H1 (cell line): Measurements from ENCODE around the gene MED12L. TPM values are rescaled to one million over a fixed set of nuclear protein-coding genes. Genes with fewer than 3 reads are reported as not detected.

Experiments
- CTCF ChIA-PET: fragments of 300-600 bp; sonication (Branson Sonifier 250); formaldehyde crosslinking; loops from one replicate; lab custom pipeline; 2021; ENCODE audit not compliant: partially characterized antibody; lab: Charles Lee
- POLR2A ChIA-PET: fragments of 300-600 bp; sonication (Branson Sonifier 250); formaldehyde crosslinking; loops from one replicate; lab custom pipeline; 2021; ENCODE audit warnings: inconsistent platforms; ENCODE audit not compliant: partially characterized antibody; lab: Charles Lee
- DNase-seq, 2 experiments: peaks; one replicate each; pipeline versions ENCODE4 v3.0.0 to v3.0.0-alpha.2; 2010 to 2022; ENCODE audit warnings: low spot score in 2 of 2, low read depth in 1 of 2, mixed read lengths in 1 of 2
- FAIRE-seq: peaks from 2 replicates; lab custom pipeline; 2011; peaks lifted over from hg19 to GRCh38; lab: Jason Lieb, UNC
- H2AFZ ChIP-seq: 2 replicates; pipeline ENCODE4 v1.8.1; 2012; ENCODE audit warnings: low read length, inconsistent platforms
- H2AK5ac ChIP-seq: 2 replicates; pipeline ENCODE4 v1.6.1; 2013; ENCODE audit warnings: low read depth, low read length
- H2BK120ac ChIP-seq: replicated peaks from 2 replicates; pipeline ENCODE3; 2013; ENCODE audit warnings: low read depth, low read length, inconsistent platforms
- H2BK12ac ChIP-seq: 2 replicates; pipeline ENCODE4 v1.6.1; 2013; ENCODE audit warnings: low read depth, low read length
- H2BK15ac ChIP-seq: 2 replicates; pipeline ENCODE4 v1.6.1; 2013; ENCODE audit warnings: low read length
- H2BK20ac ChIP-seq: 2 replicates; pipeline ENCODE4 v1.6.1; 2013; ENCODE audit warnings: low read length
- H2BK5ac ChIP-seq: 2 replicates; pipeline ENCODE4 v1.6.1; 2013; ENCODE audit warnings: low read depth, low read length
- H3K14ac ChIP-seq: 2 replicates; pipeline ENCODE4 v1.6.1; 2013; ENCODE audit warnings: inconsistent platforms; ENCODE audit not compliant: insufficient read length
- H3K18ac ChIP-seq: 2 replicates; pipeline ENCODE4 v1.6.1; 2013; ENCODE audit warnings: low read length; ENCODE audit errors: extremely low read depth
- H3K23ac ChIP-seq: 2 replicates; pipeline ENCODE4 v1.6.1; 2013; ENCODE audit warnings: inconsistent platforms; ENCODE audit not compliant: insufficient read length
- H3K23me2 ChIP-seq: 2 replicates; pipeline ENCODE4 v1.6.1; 2013; ENCODE audit warnings: low read depth, low read length
- H3K27ac ChIP-seq: 2 replicates; pipeline ENCODE4 v1.6.1; 2011; ENCODE audit warnings: low read depth, low read length, inconsistent platforms
- H3K27me3 ChIP-seq, 4 experiments: replicated peaks in 1 of 4; 1 replicate in 1 of 4; 2 replicates in 3 of 4; pipeline versions ENCODE4 v1.6.1 to v1.8.1; 2011 to 2013; ENCODE audit warnings: low read length in 3 of 4, mild to moderate bottlenecking in 3 of 4, inconsistent platforms in 2 of 4, mixed read lengths in 2 of 4, moderate library complexity in 1 of 4; ENCODE audit not compliant: control insufficient read depth in 3 of 4, insufficient read depth in 3 of 4; ENCODE audit errors: extremely low read depth in 1 of 4
- H3K36me3 ChIP-seq, 4 experiments: 2 replicates each; pipeline versions ENCODE4 v1.6.1 to v1.8.1; 2011 to 2013; ENCODE audit warnings: mild to moderate bottlenecking in 4 of 4, low read length in 3 of 4, moderate library complexity in 2 of 4, control low read depth in 1 of 4, inconsistent platforms in 1 of 4; ENCODE audit not compliant: insufficient read depth in 4 of 4, control insufficient read depth in 2 of 4
- H3K4ac ChIP-seq: replicated peaks from 2 replicates; pipeline ENCODE3; 2013; ENCODE audit warnings: low read length, low read depth, mixed read lengths, inconsistent platforms; ENCODE audit not compliant: insufficient read length
- H3K4me1 ChIP-seq, 4 experiments: replicated peaks in 1 of 4; 1 replicate in 1 of 4; 2 replicates in 3 of 4; pipeline versions ENCODE4 v1.6.1 to v1.8.1; 2011 to 2013; ENCODE audit warnings: low read length in 3 of 4, inconsistent platforms in 2 of 4, mixed read lengths in 1 of 4; ENCODE audit not compliant: insufficient read depth in 4 of 4, control insufficient read depth in 3 of 4
- H3K4me2 ChIP-seq, 2 experiments: 2 replicates each; pipeline versions ENCODE4 v1.6.1 to v1.8.1; 2011 to 2013; ENCODE audit warnings: low read depth in 2 of 2, low read length in 2 of 2, control low read depth in 1 of 2, inconsistent platforms in 1 of 2, mild to moderate bottlenecking in 1 of 2; ENCODE audit not compliant: insufficient read depth in 1 of 2
- H3K4me3 ChIP-seq, 4 experiments: fragments of 200-600, 300-600 bp in 1 of 4; sonication (generic), shearing (Covaris generic), sonication (Bioruptor Twin) in 1 of 4; 2 replicates each; pipeline versions ENCODE4 v1.5.1 to v1.8.1; 2011 to 2016; ENCODE audit warnings: low read length in 4 of 4, low read depth in 3 of 4, control low read depth in 2 of 4, inconsistent platforms in 2 of 4, mild to moderate bottlenecking in 2 of 4, mixed read lengths in 1 of 4, moderate library complexity in 1 of 4; ENCODE audit not compliant: insufficient read depth in 2 of 4; ENCODE audit errors: extremely low read depth in 1 of 4
- H3K56ac ChIP-seq: replicated peaks from 2 replicates; pipeline ENCODE3; 2013; ENCODE audit warnings: low read depth, mild to moderate bottlenecking, mixed read lengths, low read length, inconsistent platforms; ENCODE audit not compliant: insufficient read length
- H3K79me1 ChIP-seq: 2 replicates; pipeline ENCODE4 v1.6.1; 2013; ENCODE audit warnings: low read depth, low read length, control low read depth
- H3K79me2 ChIP-seq, 2 experiments: 2 replicates each; pipeline versions ENCODE4 v1.6.1 to v1.8.1; 2012 to 2013; ENCODE audit warnings: low read length in 2 of 2, mild to moderate bottlenecking in 2 of 2, inconsistent platforms in 1 of 2; ENCODE audit not compliant: insufficient read depth in 2 of 2, control insufficient read depth in 1 of 2
- H3K9ac ChIP-seq, 4 experiments: replicated peaks in 1 of 4; 1 replicate in 1 of 4; 2 replicates in 3 of 4; pipeline versions ENCODE4 v1.6.1 to v1.8.1; 2011 to 2013; ENCODE audit warnings: low read depth in 3 of 4, low read length in 3 of 4, control low read depth in 2 of 4, mild to moderate bottlenecking in 2 of 4, moderate library complexity in 2 of 4, inconsistent platforms in 1 of 4; ENCODE audit errors: extremely low read depth in 1 of 4
- H3K9me3 ChIP-seq, 2 experiments: 2 replicates each; pipeline versions ENCODE4 v1.6.1 to v1.8.1; 2012 to 2013; ENCODE audit warnings: mild to moderate bottlenecking in 2 of 2, moderate library complexity in 2 of 2, control low read depth in 1 of 2, inconsistent platforms in 1 of 2, low read depth in 1 of 2, low read length in 1 of 2, mixed read lengths in 1 of 2; ENCODE audit not compliant: insufficient read depth in 2 of 2
- H4K20me1 ChIP-seq, 2 experiments: replicated peaks in 1 of 2; 2 replicates each; pipeline versions ENCODE3 to v1.8.1; 2011 to 2013; ENCODE audit warnings: inconsistent platforms in 2 of 2, low read length in 2 of 2, mild to moderate bottlenecking in 1 of 2; ENCODE audit not compliant: insufficient read depth in 2 of 2, control insufficient read depth in 1 of 2
- H4K5ac ChIP-seq: 2 replicates; pipeline ENCODE4 v1.6.1; 2013; ENCODE audit warnings: low read length, low read depth, mixed read lengths, inconsistent platforms; ENCODE audit not compliant: insufficient read length
- H4K8ac ChIP-seq: 2 replicates; pipeline ENCODE4 v1.8.0; 2013; ENCODE audit warnings: mild to moderate bottlenecking, moderate library complexity, low read length, inconsistent platforms; ENCODE audit not compliant: insufficient read depth; ENCODE audit errors: extremely low read depth
- H4K91ac ChIP-seq: replicated peaks from 2 replicates; pipeline ENCODE3; 2013; ENCODE audit warnings: low read length, mixed read lengths, inconsistent platforms; ENCODE audit not compliant: insufficient read length
- CTBP2 ChIP-seq: IDR thresholded peaks from 2 replicates; pipeline ENCODE4 v1.7.0; 2011; ENCODE audit warnings: borderline replicate concordance, mild to moderate bottlenecking, moderate library complexity, mixed read lengths, low read length; ENCODE audit not compliant: insufficient read depth, insufficient read length
- GABPA ChIP-seq: IDR thresholded peaks from 2 replicates; pipeline ENCODE4 v1.6.1; 2011; ENCODE audit warnings: mild to moderate bottlenecking, low read length, moderate library complexity, borderline replicate concordance; ENCODE audit not compliant: insufficient read depth
- HDAC2 ChIP-seq, 2 experiments: fragments of 300-600 bp in 1 of 2; sonication (generic) in 1 of 2; IDR thresholded peaks; 2 replicates each; pipeline ENCODE4 v1.6.1; 2011 to 2012; ENCODE audit warnings: low read depth in 2 of 2, low read length in 2 of 2, mild to moderate bottlenecking in 2 of 2, moderate library complexity in 2 of 2, borderline replicate concordance in 1 of 2, inconsistent platforms in 1 of 2
- KDM5A ChIP-seq: fragments of 200-600 bp; IDR thresholded peaks from 2 replicates; pipeline ENCODE4 v1.7.1; 2012; ENCODE audit warnings: mild to moderate bottlenecking, low read length, inconsistent platforms, mixed read lengths
- NANOG ChIP-seq: IDR thresholded peaks from 2 replicates; pipeline ENCODE4 v1.6.1; 2011; ENCODE audit warnings: low read length, low read depth, mild to moderate bottlenecking, inconsistent platforms; ENCODE audit not compliant: insufficient read depth, poor library complexity, severe bottlenecking
- YY1 ChIP-seq: IDR thresholded peaks from 2 replicates; pipeline ENCODE4 v1.6.1; 2011; ENCODE audit warnings: low read depth, mild to moderate bottlenecking, low read length
- WGBS, 2 experiments: shearing (Covaris generic) in 1 of 2; methylation state at CpG; one replicate each; pipeline versions ENCODE4 v1.1.6 to v1.1.7; 2013 to 2015; ENCODE audit warnings: low lambda C conversion rate in 2 of 2, mixed read lengths in 2 of 2, inconsistent platforms in 1 of 2, low coverage in 1 of 2, missing lambda C conversion rate in 1 of 2; ENCODE audit not compliant: insufficient replicate concordance in 2 of 2, insufficient coverage in 1 of 2, insufficient read length in 1 of 2; ENCODE audit errors: extremely low coverage in 1 of 2, missing lambda C conversion rate in 1 of 2; 5-methylcytosine and 5-hydroxymethylcytosine counted together
- polyA plus RNA-seq, 7 experiments: library from polyadenylated mRNA; depleted of rRNA in 3 of 7; stranded (reverse) in 5 of 7; unstranded in 2 of 7; fragments of >200 nt in 5 of 7; fragments of 200-250 nt in 2 of 7; gene quantifications; 1 replicate in 5 of 7; 2 replicates in 1 of 7; 4 replicates in 1 of 7; pipeline versions ENCODE4 v1.2.1 to v1.2.3, GENCODE V29; 2011 to 2013; ENCODE audit warnings: missing spikeins in 2 of 7, mixed read lengths in 2 of 7
- total RNA-seq: library from RNA; stranded (reverse); fragmentation: NEBNext Ultra II Directional; extraction: Animal tissue kit (Norgen Biotek cat#: 25700); gene quantifications from 2 replicates; pipeline ENCODE4 v1.2.1, GENCODE V29; 2021

Gene MED12L
- total and polyA plus RNA-seq, 2 of the 8 experiments (the other 6 are each of a cell fraction or from before 2014, with no cell fraction given) = 3.6 to 26.2 TPM

DNA sequence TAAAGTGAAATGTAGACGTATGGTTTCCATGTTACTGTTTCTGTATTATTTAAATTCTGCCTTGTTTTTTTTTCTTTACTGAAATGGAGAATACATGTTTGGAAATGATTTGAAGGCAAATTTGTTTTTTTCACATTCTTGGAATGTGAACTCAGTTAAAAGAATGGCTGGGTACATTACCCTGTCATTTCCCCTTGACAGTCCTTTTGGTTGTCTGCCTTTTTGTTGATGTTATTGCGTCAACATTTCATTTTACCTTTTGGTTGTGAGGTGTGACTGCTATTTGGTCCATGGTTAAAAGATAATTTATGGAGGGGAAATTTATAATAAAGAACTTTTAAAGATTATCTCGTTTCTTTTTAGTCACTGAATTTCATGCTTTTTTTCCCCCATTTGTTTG lies 120.7 kb downstream of the MED12L start:
- ChIA-PET POLR2A (no interaction called here), CTCF (interaction anchor here (0.6 to 0.7 kb wide), 3 partner anchors 12 to 437 kb away, joined by 3 read pairs; no protein-coding TSS in a partner anchor)
- 94% methylated on average over 3 of the region's 3 CpGs; no CpG with 5 or more reads in 1 of the 2 experiments for WGBS, 2 experiments
- Histone ChIP-seq H3K14ac (no peak overlapping the region), H4K8ac (no peak overlapping the region), H2BK5ac (no peak overlapping the region), H3K9me3 (no peaks in the 10 kb centered on the region), H2BK15ac (no peak overlapping the region), H3K4me2 (no peak overlapping the region), H3K9ac (no peak overlapping the region), H3K18ac (no peak overlapping the region), H3K23me2 (no peaks in the 10 kb centered on the region), H4K91ac (no peak overlapping the region), H2AK5ac (no peak overlapping the region), H2BK20ac (no peak overlapping the region), H3K36me3 (no peaks in the 10 kb centered on the region), H2AFZ (no peak overlapping the region), H3K4me1 (peaks cover 0 to 4% (median 0%) of the 10 kb centered on the region in 4 experiments; a peak in 1 of 7 replicates), H2BK12ac (no peak overlapping the region), H3K27me3 (no peaks in the 10 kb centered on the region), H2BK120ac (no peak overlapping the region), H3K79me2 (no peaks in the 10 kb centered on the region), H3K23ac (no peak overlapping the region), H3K79me1 (no peaks in the 10 kb centered on the region), H3K4ac (no peak overlapping the region), H4K20me1 (no peaks in the 10 kb centered on the region), H3K4me3 (no peak overlapping the region), H3K27ac (no peak overlapping the region), H3K56ac (no peak overlapping the region), H4K5ac (no peak overlapping the region)
- DNase-seq (no peak), FAIRE-seq (no peak)
- TF ChIP-seq KDM5A (no peak), CTBP2 (no peak), YY1 (no peak), GABPA (no peak), HDAC2 (IDR thresholded peaks at IDR 0.05; ENCODE audit: borderline replicate concordance in 1 of 2, low read depth in 2 of 2, low read length in 2 of 2) (no peak), NANOG (no peak)
